Hepatocyte (in vitro differentiated cells): ENCODE results near the gene CNBP.

Experiments used
- CTCF ChIP-seq: fragments of 200-600 bp; sonication (generic); IDR thresholded peaks from 2 replicates; pipeline ENCODE4 v1.5.1; 2016; ENCODE audit warnings: antibody characterized with exemption, mild to moderate bottlenecking; ENCODE audit not compliant: poor library complexity
- EZH2phosphoT487 ChIP-seq: fragments of 200-600 bp; sonication (generic); IDR thresholded peaks from one replicate; pipeline ENCODE4 v1.6.1; 2018; ENCODE audit warnings: antibody characterized with exemption, mild to moderate bottlenecking, low read depth, moderate library complexity; ENCODE audit not compliant: unreplicated experiment, severe bottlenecking

GRCh38 chr3:129180461-129180860 is 3.2 kb downstream of the CNBP start:
- TF ChIP-seq CTCF (no peak), EZH2phosphoT487 (no peak)
